Neutrophil (primary cell): ENCODE data around the gene SMARCB1.

Source experiments
- H3K27ac ChIP-seq: fragments of 200-600 bp; sonication (generic); 2 replicates; pipeline ENCODE4 v1.5.1; 2016; ENCODE audit warnings: mild to moderate bottlenecking, moderate library complexity
- H3K27me3 ChIP-seq: fragments of 200-600 bp; sonication (generic); 2 replicates; pipeline ENCODE4 v1.6.0; 2016; ENCODE audit warnings: mild to moderate bottlenecking
- H3K36me3 ChIP-seq: fragments of 200-600 bp; sonication (generic); 2 replicates; pipeline ENCODE4 v1.5.1; 2017
- H3K4me1 ChIP-seq, 2 experiments: fragments of 200-600 bp in 1 of 2; sonication (generic) in 1 of 2; 1 replicate in 1 of 2; 2 replicates in 1 of 2; pipeline versions ENCODE4 v1.5.1 to v1.6.1; 2013 to 2016; ENCODE audit warnings: low read depth in 1 of 2, low read length in 1 of 2, mild to moderate bottlenecking in 1 of 2, moderate library complexity in 1 of 2; ENCODE audit not compliant: control insufficient read depth in 1 of 2, insufficient read depth in 1 of 2
- H3K4me3 ChIP-seq, 2 experiments: fragments of 200-600 bp in 1 of 2; sonication (generic) in 1 of 2; 1 replicate in 1 of 2; 2 replicates in 1 of 2; pipeline ENCODE4 v1.5.1; 2013 to 2016; ENCODE audit warnings: low read depth in 1 of 2, low read length in 1 of 2, mild to moderate bottlenecking in 1 of 2, moderate library complexity in 1 of 2
- H3K9me3 ChIP-seq: fragments of 200-600 bp; sonication (generic); 2 replicates; pipeline ENCODE4 v1.5.1; 2016
- CTCF ChIP-seq: fragments of 200-600 bp; sonication (generic); IDR thresholded peaks from 2 replicates; pipeline ENCODE4 v1.5.1; 2016; ENCODE audit warnings: antibody characterized with exemption

The SMARCB1 gene

GRCh38 chr22:23868580-23868979, 81.8 kb downstream of the SMARCB1 start:
- H3K9me3 ChIP-seq, result no peaks in the 10 kb centered on the region
- H3K27ac ChIP-seq, result no peak overlapping the region
- no peak for TF ChIP-seq CTCF
- H3K27me3 ChIP-seq, result no peaks in the 10 kb centered on the region
- H3K36me3 ChIP-seq, result no peaks in the 10 kb centered on the region
- no peak overlapping the region for H3K4me3 ChIP-seq
- no peaks in the 10 kb centered on the region for H3K4me1 ChIP-seq

- H3K4me3 ChIP-seq, result no peak overlapping the region
- TF ChIP-seq CTCF, result no peak
- no peaks in the 10 kb centered on the region for H3K27me3 ChIP-seq
- H3K9me3 ChIP-seq, result no peaks in the 10 kb centered on the region
- no peak overlapping the region for H3K27ac ChIP-seq
- no peaks in the 10 kb centered on the region for H3K4me1 ChIP-seq
- H3K36me3 ChIP-seq, result no peaks in the 10 kb centered on the region
These were observed 88.1 kb downstream of the SMARCB1 start for GRCh38 chr22:23874871-23875270.

GRCh38 chr22:23875801-23876200, 89.0 kb downstream of the SMARCB1 start:
- Histone ChIP-seq H3K4me1 (no peaks in the 10 kb centered on the region), H3K9me3 (no peaks in the 10 kb centered on the region), H3K4me3 (no peak overlapping the region), H3K36me3 (no peaks in the 10 kb centered on the region), H3K27ac (no peak overlapping the region), H3K27me3 (no peaks in the 10 kb centered on the region)
- TF ChIP-seq CTCF, result no peak

- TF ChIP-seq CTCF, result no peak
- Histone ChIP-seq H3K36me3 (no peaks in the 10 kb centered on the region), H3K4me3 (no peak overlapping the region), H3K27me3 (no peaks in the 10 kb centered on the region), H3K4me1 (no peaks in the 10 kb centered on the region), H3K9me3 (no peaks in the 10 kb centered on the region), H3K27ac (no peak overlapping the region)
These were observed 90.8 kb downstream of the SMARCB1 start for GRCh38 chr22:23877566-23877965.

- no peak overlapping the region for H3K27ac ChIP-seq
- no peaks in the 10 kb centered on the region for H3K27me3 ChIP-seq
- H3K9me3 ChIP-seq, result no peaks in the 10 kb centered on the region
- H3K4me1 ChIP-seq, result no peaks in the 10 kb centered on the region
- no peak for TF ChIP-seq CTCF
- no peak overlapping the region for H3K4me3 ChIP-seq
- no peaks in the 10 kb centered on the region for H3K36me3 ChIP-seq
These were observed 91.5 kb downstream of the SMARCB1 start for GRCh38 chr22:23878219-23878618.

- Histone ChIP-seq H3K9me3 (no peaks in the 10 kb centered on the region), H3K36me3 (no peaks in the 10 kb centered on the region), H3K4me1 (no peaks in the 10 kb centered on the region), H3K27me3 (no peaks in the 10 kb centered on the region), H3K27ac (no peak overlapping the region), H3K4me3 (no peak overlapping the region)
- no peak for TF ChIP-seq CTCF
These were observed 95.6 kb downstream of the SMARCB1 start for GRCh38 chr22:23882370-23882769.
